ENCODE results near the gene HTRA2. TPM values are rescaled to one million over a fixed set of nuclear protein-coding genes. Genes with fewer than 3 reads are reported as not detected.
A peak's percentile ranks its signal among the peaks of the same experiment; 100 is the strongest.

Gene HTRA2
- total and polyA plus RNA-seq, 7 experiments from 2014 or later = 16.9 to 46.2 (median 27.8) TPM

GRCh38 chr2:74513605-74514367 lies 15.9 kb upstream of the HTRA2 start:
- peak overlapping the region in 7 of 10 donors; percentile 33 to 85 (median 49) for H3K4me3 Mint-ChIP-seq
- ATAC-seq (peak; percentile 19), DNase-seq (peak in 2 of 9 donors; percentile 34 to 38)
- peaks cover 0 to 6% (median 0%) of the 10 kb centered on the region in 11 donors for H3K9me3 Mint-ChIP-seq
- Histone ChIP-seq H3K4me3 (ENCODE audit: low read length) (no peak overlapping the region), H3K27ac (ENCODE audit: low read depth, low read length) (no peak overlapping the region), H3K36me3 (ENCODE audit: control insufficient read depth in 2 of 3, insufficient read depth in 3 of 3, low read length in 3 of 3) (no peaks in the 10 kb centered on the region), H3K4me1 (ENCODE audit: control insufficient read depth in 2 of 2, insufficient read depth in 2 of 2, low read length in 2 of 2) (peaks cover 10 to 32% of the 10 kb centered on the region in 2 donors), H3K27me3 (ENCODE audit: control insufficient read depth in 2 of 2, insufficient read depth in 2 of 2, low read length in 2 of 2) (peaks cover 12 to 34% of the 10 kb centered on the region in 2 donors), H3K9me3 (ENCODE audit: control insufficient read depth in 2 of 3, low read length in 3 of 3) (no peaks in the 10 kb centered on the region)
- peaks cover 0 to 11% (median 0%) of the 10 kb centered on the region in 5 donors for H3K36me3 Mint-ChIP-seq
- ChIA-PET POLR2A (interaction anchor here (1.3 to 2.0 kb wide), 5 partner anchors 9 to 56 kb away, joined by 3 to 8 read pairs (median 6); partner anchors contain the start of genes AUP1, DQX1, HTRA2 and WBP1), CTCF (no interaction called here)
- peaks cover 9 to 36% (median 22%) of the 10 kb centered on the region in 7 donors for H3K4me1 Mint-ChIP-seq
- peaks cover 47 to 76% (median 62%) of the 10 kb centered on the region in 5 donors for H3K27me3 Mint-ChIP-seq
- H3K27ac Mint-ChIP-seq = peak overlapping the region in 1 of 9 donors; percentile 5
- intact Hi-C loops (cut with micrococcal nuclease) = loop anchor here in 1 of 2 donors (2.0 kb wide), 1 partner anchor 15 kb away; the partner anchor contains the start of gene LBX2

- Mint-ChIP-seq H3K27me3 (peaks cover 56 to 83% (median 68%) of the 10 kb centered on the region in 5 donors), H3K36me3 (peaks cover 0 to 11% (median 0%) of the 10 kb centered on the region in 5 donors), H3K9me3 (peaks cover 0 to 6% (median 0%) of the 10 kb centered on the region in 11 donors), H3K27ac (peak within 1 kb of the TSS in 1 of 9 donors; percentile 65), H3K4me1 (peaks cover 9 to 33% (median 20%) of the 10 kb centered on the region in 7 donors), H3K4me3 (peak within 1 kb of the TSS; percentile 66 to 87 (median 76))
- no peaks in the 10 kb centered on the region for H3K9me3 ChIP-seq (ENCODE audit: control insufficient read depth in 2 of 3, low read length in 3 of 3)
- peak within 1 kb of the TSS; percentile 28 for H3K4me3 ChIP-seq (ENCODE audit: low read length)
- ChIA-PET CTCF (no interaction called here), POLR2A (interaction anchor here (0.7 to 2.0 kb wide), 4 partner anchors 12 to 316 kb away, joined by 4 to 8 read pairs (median 7); partner anchors contain the start of genes AUP1, DQX1, HTRA2 and MTHFD2)
- DNase-seq (peak in 1 of 9 donors; percentile 37), ATAC-seq (no peak)
- peaks cover 12 to 42% of the 10 kb centered on the region in 2 donors for H3K27me3 ChIP-seq (ENCODE audit: control insufficient read depth in 2 of 2, insufficient read depth in 2 of 2, low read length in 2 of 2)
- no peak within 1 kb of the TSS for H3K27ac ChIP-seq (ENCODE audit: low read depth, low read length)
- intact Hi-C loops (cut with micrococcal nuclease) = loop anchor here in 1 of 2 donors (2.0 kb wide), 1 partner anchor 16 kb away; the partner anchor contains the start of gene LBX2
- H3K4me1 ChIP-seq (ENCODE audit: control insufficient read depth in 2 of 2, insufficient read depth in 2 of 2, low read length in 2 of 2) = peaks cover 10 to 32% of the 10 kb centered on the region in 2 donors
- no peaks in the 10 kb centered on the region for H3K36me3 ChIP-seq (ENCODE audit: control insufficient read depth in 2 of 3, insufficient read depth in 3 of 3, low read length in 3 of 3)
Measured at GRCh38 chr2:74514368-74515270, 15.1 kb upstream of the HTRA2 start, which contains the start of gene TLX2. TLX2 (plus strand) TSS chr2:74514450; CDS start chr2:74514807, 357 bp downstream.

GRCh38 chr2:74515271-74515980 lies 14.3 kb upstream of the HTRA2 start:
- Mint-ChIP-seq H3K9me3 (peaks cover 0 to 6% (median 0%) of the 10 kb centered on the region in 11 donors), H3K27me3 (peaks cover 64 to 86% (median 73%) of the 10 kb centered on the region in 5 donors), H3K36me3 (peaks cover 0 to 13% (median 4%) of the 10 kb centered on the region in 5 donors), H3K4me1 (peaks cover 9 to 28% (median 20%) of the 10 kb centered on the region in 7 donors), H3K4me3 (peak overlapping the region; percentile 66 to 87 (median 76)), H3K27ac (peak overlapping the region in 1 of 9 donors; percentile 65)
- ATAC-seq (no peak), DNase-seq (peak in 1 of 9 donors; percentile 30)
- intact Hi-C loops (cut with micrococcal nuclease) = loop anchor here in 1 of 2 donors (2.0 kb wide), 1 partner anchor 17 kb away; the partner anchor contains the start of gene LBX2
- Histone ChIP-seq H3K27ac (ENCODE audit: low read depth, low read length) (no peak overlapping the region), H3K9me3 (ENCODE audit: control insufficient read depth in 2 of 3, low read length in 3 of 3) (no peaks in the 10 kb centered on the region), H3K4me3 (ENCODE audit: low read length) (peak overlapping the region; percentile 28), H3K36me3 (ENCODE audit: control insufficient read depth in 2 of 3, insufficient read depth in 3 of 3, low read length in 3 of 3) (no peaks in the 10 kb centered on the region), H3K4me1 (ENCODE audit: control insufficient read depth in 2 of 2, insufficient read depth in 2 of 2, low read length in 2 of 2) (peaks cover 10 to 32% of the 10 kb centered on the region in 2 donors), H3K27me3 (ENCODE audit: control insufficient read depth in 2 of 2, insufficient read depth in 2 of 2, low read length in 2 of 2) (peaks cover 12 to 42% of the 10 kb centered on the region in 2 donors)
- POLR2A ChIA-PET = interaction anchor here (1.7 to 1.8 kb wide), 2 partner anchors 11 to 14 kb away, joined by 8 read pairs; partner anchors contain the start of genes AUP1, DQX1 and HTRA2
- CTCF ChIA-PET = no interaction called here

- ATAC-seq (peak; percentile 85), DNase-seq (peak; percentile 55 to 80 (median 71))
- CTCF ChIA-PET = interaction anchor here (0.6 kb wide), 1 partner anchor 77 kb away, joined by 3 read pairs; no protein-coding TSS in a partner anchor
- Mint-ChIP-seq H3K27me3 (peaks cover 69 to 83% (median 79%) of the 10 kb centered on the region in 5 donors), H3K4me1 (peaks cover 9 to 25% (median 20%) of the 10 kb centered on the region in 7 donors), H3K9me3 (peaks cover 0 to 6% (median 0%) of the 10 kb centered on the region in 11 donors), H3K4me3 (peak overlapping the region; percentile 66 to 87 (median 80)), H3K36me3 (peaks cover 0 to 13% (median 4%) of the 10 kb centered on the region in 5 donors), H3K27ac (peak overlapping the region in 1 of 9 donors; percentile 72)
- Histone ChIP-seq H3K4me3 (ENCODE audit: low read length) (peak overlapping the region; percentile 28), H3K36me3 (ENCODE audit: control insufficient read depth in 2 of 3, insufficient read depth in 3 of 3, low read length in 3 of 3) (no peaks in the 10 kb centered on the region), H3K27me3 (ENCODE audit: control insufficient read depth in 2 of 2, insufficient read depth in 2 of 2, low read length in 2 of 2) (peaks cover 12 to 42% of the 10 kb centered on the region in 2 donors), H3K9me3 (ENCODE audit: control insufficient read depth in 2 of 3, low read length in 3 of 3) (no peaks in the 10 kb centered on the region), H3K4me1 (ENCODE audit: control insufficient read depth in 2 of 2, insufficient read depth in 2 of 2, low read length in 2 of 2) (peaks cover 10 to 32% of the 10 kb centered on the region in 2 donors), H3K27ac (ENCODE audit: low read depth, low read length) (no peak overlapping the region)
- POLR2A ChIA-PET = interaction anchor here (1.0 to 1.1 kb wide), 2 partner anchors 15 to 23 kb away, joined by 3 read pairs; no protein-coding TSS in a partner anchor
- intact Hi-C loops (cut with micrococcal nuclease) = loop anchor here (1.0 to 2.0 kb wide), 3 partner anchors 9 to 17 kb away; partner anchors contain the start of genes AUP1 (in 2 of the 2), HTRA2 (in 2 of the 2), LBX2 (in 1 of the 2) and PCGF1 (in 1 of the 2)
Measured at GRCh38 chr2:74515981-74516633, 13.6 kb upstream of the HTRA2 start.

- DNase-seq = no peak
- no peak for ATAC-seq
- Histone ChIP-seq H3K27me3 (ENCODE audit: control insufficient read depth in 2 of 2, insufficient read depth in 2 of 2, low read length in 2 of 2) (peaks cover 12 to 42% of the 10 kb centered on the region in 2 donors), H3K27ac (ENCODE audit: low read depth, low read length) (no peak overlapping the region), H3K4me1 (ENCODE audit: control insufficient read depth in 2 of 2, insufficient read depth in 2 of 2, low read length in 2 of 2) (peaks cover 10 to 32% of the 10 kb centered on the region in 2 donors), H3K36me3 (ENCODE audit: control insufficient read depth in 2 of 3, insufficient read depth in 3 of 3, low read length in 3 of 3) (no peaks in the 10 kb centered on the region), H3K9me3 (ENCODE audit: control insufficient read depth in 2 of 3, low read length in 3 of 3) (no peaks in the 10 kb centered on the region), H3K4me3 (ENCODE audit: low read length) (peak overlapping the region; percentile 28)
- POLR2A ChIA-PET = interaction anchor here (0.7 to 1.1 kb wide), 3 partner anchors 15 to 452 kb away, joined by 3 read pairs; no protein-coding TSS in a partner anchor
- intact Hi-C loops (cut with micrococcal nuclease) = loop anchor here (1.0 kb wide), 2 partner anchors 9 to 13 kb away; partner anchors contain the start of genes AUP1 (in 2 of the 2), HTRA2 (in 2 of the 2) and PCGF1 (in 1 of the 2)
- Mint-ChIP-seq H3K9me3 (peaks cover 0 to 6% (median 0%) of the 10 kb centered on the region in 11 donors), H3K4me1 (peaks cover 9 to 25% (median 19%) of the 10 kb centered on the region in 7 donors), H3K27ac (peak overlapping the region in 2 of 9 donors; percentile 36 to 72), H3K27me3 (peaks cover 65 to 81% (median 76%) of the 10 kb centered on the region in 5 donors), H3K36me3 (peaks cover 0 to 13% (median 4%) of the 10 kb centered on the region in 5 donors), H3K4me3 (peak overlapping the region; percentile 66 to 87 (median 80))
- CTCF ChIA-PET = interaction anchor here (0.6 kb wide), 1 partner anchor 77 kb away, joined by 3 read pairs; no protein-coding TSS in a partner anchor
Measured at GRCh38 chr2:74516650-74517049, 13.1 kb upstream of the HTRA2 start.
